A673 (cell line): Measurements from ENCODE around the gene HYDIN. TPM values are rescaled to one million over a fixed set of nuclear protein-coding genes. Genes with fewer than 3 reads are reported as not detected.

ENCODE experiments used
- BruUV-seq: library from RNA; stranded (reverse); fragments of 400-500 nt; replicated peaks from 2 replicates; lab custom pipeline; 2021; lab: Mats Ljungman, UMichigan
- CTCF ChIA-PET: fragments of 300-600 bp; sonication (Branson Sonifier 250); formaldehyde crosslinking; loops from one replicate; lab custom pipeline; 2022; ENCODE audit warnings: antibody characterized with exemption; lab: Charles Lee
- POLR2A ChIA-PET: fragments of 300-600 bp; sonication (Branson Sonifier 250); formaldehyde crosslinking; loops from one replicate; lab custom pipeline; 2022; ENCODE audit warnings: antibody characterized with exemption; ENCODE audit not compliant: low non-redundant PET; lab: Charles Lee
- DNase-seq: peaks from one replicate; pipeline ENCODE4 v3.0.0-alpha.2; 2015; ENCODE audit warnings: low spot score
- H3K27ac ChIP-seq: fragments of 200-600 bp; sonication (generic); 2 replicates; pipeline ENCODE4 v1.5.1; 2016; ENCODE audit warnings: mixed run types, low read depth, mild to moderate bottlenecking, mixed read lengths, antibody characterized with exemption, low read length; ENCODE audit not compliant: poor library complexity, severe bottlenecking
- H3K27me3 ChIP-seq: fragments of 200-600 bp; sonication (generic); replicated peaks from 2 replicates; pipeline ENCODE4 v1.6.1; 2017; ENCODE audit warnings: mixed run types, low read depth, mild to moderate bottlenecking, mixed read lengths, antibody characterized with exemption, low read length; ENCODE audit not compliant: insufficient read depth, poor library complexity
- H3K36me3 ChIP-seq: fragments of 200-600 bp; sonication (generic); 2 replicates; pipeline ENCODE4 v1.6.1; 2016; ENCODE audit warnings: mixed run types, mild to moderate bottlenecking, mixed read lengths, antibody characterized with exemption, low read length; ENCODE audit not compliant: insufficient read depth, poor library complexity, severe bottlenecking
- H3K4me1 ChIP-seq: fragments of 200-600 bp; sonication (generic); 2 replicates; pipeline ENCODE4 v1.6.1; 2017; ENCODE audit warnings: mixed run types, mild to moderate bottlenecking, mixed read lengths, antibody characterized with exemption, low read length; ENCODE audit not compliant: insufficient read depth, poor library complexity, severe bottlenecking
- H3K4me3 ChIP-seq: fragments of 200-600 bp; sonication (generic); 2 replicates; pipeline ENCODE4 v1.5.1; 2016; ENCODE audit warnings: low read depth, mixed run types, mild to moderate bottlenecking, mixed read lengths, low read length; ENCODE audit not compliant: poor library complexity, severe bottlenecking
- H3K9me3 ChIP-seq: fragments of 200-600 bp; sonication (generic); 2 replicates; pipeline ENCODE4 v1.6.1; 2016; ENCODE audit warnings: mixed run types, low read depth, mild to moderate bottlenecking, mixed read lengths, antibody characterized with exemption, low read length; ENCODE audit not compliant: poor library complexity, severe bottlenecking
- EZH2 ChIP-seq: fragments of 200-600 bp; sonication (generic); IDR thresholded peaks from 2 replicates; pipeline ENCODE4 v1.6.1; 2017; ENCODE audit warnings: borderline replicate concordance, low read depth, mild to moderate bottlenecking, mixed read lengths, antibody characterized with exemption, low read length; ENCODE audit not compliant: poor library complexity, severe bottlenecking
- intact Hi-C: fragments of 100-400 bp; cut with micrococcal nuclease; formaldehyde crosslinking; loops from one replicate; pipeline ENCODE4 v1.10.0; 2022; ENCODE audit not compliant: unreplicated experiment
- total RNA-seq: library from RNA; stranded (reverse); gene quantifications from 2 replicates; pipeline ENCODE4 v1.2.3, GENCODE V29; 2021
- TF ChIP-seq, protein P1 (sequence below): fragments of 300-800, 200-600 bp; sonication (generic); conservative IDR thresholded peaks from 2 replicates; pipeline ENCODE4 v1.5.1; 2017; ENCODE audit warnings: low read depth, mild to moderate bottlenecking, antibody characterized with exemption, low read length, moderate library complexity, mixed read lengths

HYDIN gene
- total RNA-seq, 1 experiment from 2014 or later, result not detected

DNA sequence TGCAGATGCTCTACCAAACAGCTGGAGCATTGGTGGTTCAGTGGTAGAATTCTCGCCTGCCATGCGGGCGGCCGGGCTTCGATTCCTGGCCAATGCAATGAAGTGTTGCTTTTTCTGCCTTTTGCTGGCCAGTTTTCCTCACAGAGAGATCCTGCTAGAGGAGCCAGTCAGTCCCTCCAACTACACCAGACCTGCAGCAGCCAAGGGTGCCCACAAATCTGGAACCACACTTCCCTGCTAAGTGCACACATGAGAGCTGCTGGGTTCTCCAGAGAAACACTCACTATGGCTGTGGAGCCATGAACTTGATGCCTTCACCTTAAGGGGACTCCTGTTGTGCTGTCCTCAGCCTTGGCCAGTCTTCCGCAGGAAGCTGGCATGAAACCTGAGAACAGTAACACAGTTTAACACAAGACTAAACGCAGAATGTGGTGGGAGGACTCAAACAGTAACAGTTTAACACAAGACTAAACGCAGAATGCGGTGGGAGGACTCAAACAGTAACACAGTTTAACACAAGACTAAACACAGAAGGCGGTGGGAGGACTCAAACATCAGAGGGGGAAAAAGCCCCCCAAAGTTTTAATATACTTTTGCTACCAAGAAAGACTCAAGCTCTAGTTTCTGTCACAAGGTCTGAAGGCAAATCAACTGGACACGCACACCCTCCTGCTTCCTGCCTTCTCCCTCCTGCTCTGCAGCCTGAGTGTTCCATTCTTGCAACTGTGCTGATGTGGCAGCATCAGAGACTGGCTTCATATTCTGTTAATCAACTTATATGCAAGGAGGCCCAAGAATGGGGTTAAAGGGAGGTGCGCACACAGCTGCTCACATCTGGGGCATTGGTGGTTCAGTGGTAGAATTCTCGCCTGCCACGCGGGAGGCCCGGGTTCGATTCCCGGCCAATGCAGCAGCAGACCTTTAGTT, 441.6 kb downstream of the HYDIN start:
- CTCF ChIA-PET, result no interaction called here
- BruUV-seq, result no TSS peak
- peak; percentile 62 for DNase-seq

DNA sequence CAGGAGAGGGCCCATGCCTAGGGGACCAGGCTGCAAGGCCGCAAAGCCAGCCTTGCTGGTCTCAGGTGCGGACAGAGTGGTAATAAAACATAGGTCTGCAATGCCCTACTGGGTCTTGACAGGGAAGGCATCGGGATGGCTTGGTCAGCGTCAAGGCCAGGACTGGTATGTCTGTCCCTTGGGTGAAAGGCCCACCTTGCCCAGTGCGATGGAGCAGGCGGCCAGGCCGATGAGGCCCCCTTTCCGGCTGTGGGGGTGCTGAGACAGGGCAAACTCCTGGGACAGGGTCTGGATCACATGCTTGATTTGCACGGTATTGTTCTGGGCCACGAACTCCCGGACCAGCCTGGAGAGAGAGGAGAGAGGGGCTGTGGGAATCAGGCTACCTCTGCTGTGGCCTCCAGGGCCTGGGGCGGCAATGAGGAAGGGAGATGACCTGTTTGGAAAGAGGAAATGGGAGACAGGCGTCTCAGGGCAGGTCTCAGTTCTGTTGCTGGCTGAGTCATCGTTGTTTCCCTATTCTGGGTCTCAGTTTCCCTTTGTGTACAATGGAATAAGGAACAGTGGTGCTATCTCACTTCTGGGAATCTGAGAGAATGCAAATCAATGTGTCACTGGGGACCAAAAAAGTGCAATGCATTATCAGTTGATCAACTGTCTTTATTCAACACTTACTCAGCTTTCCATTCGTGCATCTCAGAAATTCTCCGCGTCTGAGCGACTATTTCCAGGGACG, 444.3 kb downstream of the HYDIN start:
- Histone ChIP-seq H3K27ac (no peak overlapping the region), H3K4me1 (no peaks in the 10 kb centered on the region), H3K27me3 (no peaks in the 10 kb centered on the region), H3K9me3 (no peaks in the 10 kb centered on the region), H3K4me3 (no peak overlapping the region), H3K36me3 (peaks cover 8% of the 10 kb centered on the region)
- no peak for DNase-seq
- intact Hi-C loops, result no loop called here
- CTCF ChIA-PET, result no interaction called here
- no peak for TF ChIP-seq EZH2
- TF ChIP-seq, protein P1, sequence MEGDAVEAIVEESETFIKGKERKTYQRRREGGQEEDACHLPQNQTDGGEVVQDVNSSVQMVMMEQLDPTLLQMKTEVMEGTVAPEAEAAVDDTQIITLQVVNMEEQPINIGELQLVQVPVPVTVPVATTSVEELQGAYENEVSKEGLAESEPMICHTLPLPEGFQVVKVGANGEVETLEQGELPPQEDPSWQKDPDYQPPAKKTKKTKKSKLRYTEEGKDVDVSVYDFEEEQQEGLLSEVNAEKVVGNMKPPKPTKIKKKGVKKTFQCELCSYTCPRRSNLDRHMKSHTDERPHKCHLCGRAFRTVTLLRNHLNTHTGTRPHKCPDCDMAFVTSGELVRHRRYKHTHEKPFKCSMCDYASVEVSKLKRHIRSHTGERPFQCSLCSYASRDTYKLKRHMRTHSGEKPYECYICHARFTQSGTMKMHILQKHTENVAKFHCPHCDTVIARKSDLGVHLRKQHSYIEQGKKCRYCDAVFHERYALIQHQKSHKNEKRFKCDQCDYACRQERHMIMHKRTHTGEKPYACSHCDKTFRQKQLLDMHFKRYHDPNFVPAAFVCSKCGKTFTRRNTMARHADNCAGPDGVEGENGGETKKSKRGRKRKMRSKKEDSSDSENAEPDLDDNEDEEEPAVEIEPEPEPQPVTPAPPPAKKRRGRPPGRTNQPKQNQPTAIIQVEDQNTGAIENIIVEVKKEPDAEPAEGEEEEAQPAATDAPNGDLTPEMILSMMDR, result no peak
- POLR2A ChIA-PET, result no interaction called here
- no TSS peak for BruUV-seq

More for the DNA sequence above, 441.6 kb downstream of the HYDIN start:
- Histone ChIP-seq H3K27me3 (no peaks in the 10 kb centered on the region), H3K4me3 (no peak overlapping the region), H3K27ac (no peak overlapping the region), H3K36me3 (no peaks in the 10 kb centered on the region), H3K9me3 (no peaks in the 10 kb centered on the region), H3K4me1 (no peaks in the 10 kb centered on the region)
- intact Hi-C loops, result no loop called here
- TF ChIP-seq EZH2, result no peak
- TF ChIP-seq, protein P1, result no peak
- POLR2A ChIA-PET, result no interaction called here

DNA sequence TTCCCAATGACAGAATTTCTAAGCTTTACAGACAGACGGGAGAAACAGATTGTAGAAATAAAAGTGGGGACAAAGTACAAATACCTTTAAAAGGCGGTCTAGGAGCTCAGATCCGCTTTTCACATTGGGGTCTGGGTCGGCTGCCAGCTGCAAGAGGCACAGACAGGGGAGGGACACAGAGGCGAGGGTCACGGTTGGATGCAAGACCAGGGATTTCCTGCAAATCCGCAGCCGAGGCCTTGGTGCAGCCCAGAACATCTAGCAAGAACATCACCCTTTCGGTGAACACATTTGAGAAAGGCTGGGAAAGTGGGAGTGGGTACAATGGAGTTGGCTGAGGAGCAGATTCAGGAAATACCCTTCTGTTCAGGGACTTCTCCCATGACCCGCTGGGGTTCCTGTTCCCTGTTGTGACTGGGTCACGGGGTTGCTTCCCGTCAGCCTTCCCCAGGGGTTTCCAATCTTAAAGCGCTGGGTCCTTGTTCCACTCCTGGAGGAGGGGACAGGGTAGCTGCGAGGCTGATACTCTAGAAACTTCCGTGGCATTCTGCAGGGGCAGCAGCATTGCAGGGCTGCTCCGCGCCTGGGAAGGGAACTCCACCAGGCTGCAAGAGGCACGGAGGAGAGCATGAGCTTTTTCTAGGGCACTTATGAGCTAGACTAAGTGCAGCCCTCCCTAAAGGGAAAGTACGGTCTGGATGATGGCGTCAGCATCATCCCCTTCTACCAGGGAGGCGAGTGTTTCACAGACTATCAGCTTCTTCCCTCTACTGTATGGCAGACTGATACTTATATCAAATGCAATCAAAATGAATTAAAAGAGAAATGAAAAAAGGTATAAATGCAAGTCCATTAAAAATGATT, 445.6 kb downstream of the HYDIN start:
- ChIA-PET POLR2A (no interaction called here), CTCF (no interaction called here)
- Histone ChIP-seq H3K36me3 (peaks cover 13% of the 10 kb centered on the region), H3K27ac (no peak overlapping the region), H3K4me3 (no peak overlapping the region), H3K27me3 (no peaks in the 10 kb centered on the region), H3K9me3 (no peaks in the 10 kb centered on the region), H3K4me1 (no peaks in the 10 kb centered on the region)
- DNase-seq, result no peak
- no TSS peak for BruUV-seq
- TF ChIP-seq, protein P1, result no peak
- no peak for TF ChIP-seq EZH2
- intact Hi-C loops, result no loop called here
